Peyer's patch (tissue), 4 donors: ENCODE data around the gene PACSIN2.

ENCODE experiments used
- POLR2A ChIP-seq, 2 donors: fragments of 450-650 bp; IDR thresholded peaks; one replicate each; pipeline ENCODE4 v1.5.1; 2017; ENCODE audit warnings: antibody characterized with exemption in 2 of 2, mild to moderate bottlenecking in 2 of 2, moderate library complexity in 2 of 2
- TF ChIP-seq, protein P1 (sequence below), 6 experiments: fragments of 450-650 bp in 4 of 6; fragments of 200-600 bp in 2 of 6; sonication (generic) in 1 of 6; IDR thresholded peaks; one replicate each; pipeline ENCODE4 v1.5.1; 2017 to 2019; ENCODE audit warnings: antibody characterized with exemption in 6 of 6, mild to moderate bottlenecking in 3 of 6, moderate library complexity in 1 of 6

DNA sequence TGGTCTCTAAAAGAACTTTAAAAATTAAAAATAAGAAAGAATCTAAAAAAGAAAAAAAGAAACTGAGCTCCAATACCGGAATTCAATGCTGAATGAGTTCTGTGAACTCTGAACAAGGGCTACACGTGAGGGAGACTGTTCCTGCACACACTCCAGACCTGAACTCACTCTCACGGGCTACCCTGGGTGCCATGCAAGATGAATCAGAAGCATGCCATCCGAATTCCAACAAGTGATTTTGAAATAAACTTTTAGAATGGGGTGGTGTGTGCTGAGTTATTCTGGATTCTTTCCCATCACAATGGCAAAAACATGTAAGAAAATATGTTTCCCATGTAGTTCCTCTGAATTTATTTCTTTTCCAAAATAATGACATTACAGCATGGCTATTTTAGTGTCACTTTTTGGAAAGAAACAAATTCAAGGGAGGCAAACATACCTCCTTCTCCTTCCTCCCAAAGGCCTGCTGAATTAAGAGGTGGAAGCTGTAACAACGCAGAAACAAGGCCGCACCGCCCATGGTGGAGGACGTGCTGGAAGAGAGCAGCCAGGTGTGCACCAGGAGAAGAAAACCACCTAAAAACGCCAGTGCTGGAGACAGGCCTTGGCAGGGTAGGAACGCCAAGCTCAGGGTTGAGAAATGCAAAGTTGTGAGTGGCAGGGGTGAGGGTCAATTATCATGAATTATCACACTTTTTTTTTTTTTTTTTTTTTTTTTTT is 94.7 kb downstream of the PACSIN2 start:
- TF ChIP-seq POLR2A (IDR thresholded peaks at IDR 0.05) = no peak
- TF ChIP-seq, protein P1, sequence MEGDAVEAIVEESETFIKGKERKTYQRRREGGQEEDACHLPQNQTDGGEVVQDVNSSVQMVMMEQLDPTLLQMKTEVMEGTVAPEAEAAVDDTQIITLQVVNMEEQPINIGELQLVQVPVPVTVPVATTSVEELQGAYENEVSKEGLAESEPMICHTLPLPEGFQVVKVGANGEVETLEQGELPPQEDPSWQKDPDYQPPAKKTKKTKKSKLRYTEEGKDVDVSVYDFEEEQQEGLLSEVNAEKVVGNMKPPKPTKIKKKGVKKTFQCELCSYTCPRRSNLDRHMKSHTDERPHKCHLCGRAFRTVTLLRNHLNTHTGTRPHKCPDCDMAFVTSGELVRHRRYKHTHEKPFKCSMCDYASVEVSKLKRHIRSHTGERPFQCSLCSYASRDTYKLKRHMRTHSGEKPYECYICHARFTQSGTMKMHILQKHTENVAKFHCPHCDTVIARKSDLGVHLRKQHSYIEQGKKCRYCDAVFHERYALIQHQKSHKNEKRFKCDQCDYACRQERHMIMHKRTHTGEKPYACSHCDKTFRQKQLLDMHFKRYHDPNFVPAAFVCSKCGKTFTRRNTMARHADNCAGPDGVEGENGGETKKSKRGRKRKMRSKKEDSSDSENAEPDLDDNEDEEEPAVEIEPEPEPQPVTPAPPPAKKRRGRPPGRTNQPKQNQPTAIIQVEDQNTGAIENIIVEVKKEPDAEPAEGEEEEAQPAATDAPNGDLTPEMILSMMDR (IDR thresholded peaks at IDR 0.05) = no peak
